Measurements from ENCODE around the gene PNMA6F.
"Not testable (repeated sequence)": the region's sequence is repeated elsewhere in the genome, so short reads cannot be mapped to it uniquely, and the experiment has no call there.

GRCh38 chrX:153293485-153294071 lies 28.0 kb downstream of the PNMA6F start:
- TF ChIP-seq CTCF (conservative IDR thresholded peaks at IDR 0.05; ENCODE audit: low read depth, low read length); EZH2 (IDR thresholded peaks at IDR 0.05; ENCODE audit: low read length, unreplicated experiment); EZH2phosphoT487 (IDR thresholded peaks at IDR 0.05; ENCODE audit: borderline replicate concordance, low read length): not testable (repeated sequence)

All from PC-3 (cell line).